Parietal lobe (tissue), 2 donors: ENCODE data around the gene RNF5. TPM values are rescaled to one million over a fixed set of nuclear protein-coding genes. Genes with fewer than 3 reads are reported as not detected.

Experiments used
- small RNA-seq: library from RNA; depleted of rRNA; stranded (forward); fragments of <200 nt; gene quantifications from one replicate; pipeline ENCODE3, GENCODE V24; 2014; ENCODE audit warnings: low replicate concordance
- total RNA-seq: library from RNA; depleted of rRNA; stranded (reverse); fragments of >200 nt; gene quantifications from one replicate; pipeline ENCODE4 v1.2.3, GENCODE V29; 2014

Gene RNF5
- 49.8 TPM for total RNA-seq

GRCh38 chr6:32177788-32178546, at the start of gene RNF5:
Gene RNF5 (plus strand): TSS chr6:32178405. CDS start chr6:32178512, 107 bp downstream.

GRCh38 chr6:32151863-32152768, 26.1 kb upstream of the RNF5 start, which contains the start of gene PRRT1:
Gene PRRT1 (minus strand): TSS chr6:32151939. CDS start chr6:32151827, 112 bp downstream.

GRCh38 chr6:32153564-32154513, 24.4 kb upstream of the RNF5 start, which contains the start of gene PPT2:
Gene PPT2 (plus strand): TSS chr6:32154141. CDS start chr6:32154595, 454 bp downstream.

GRCh38 chr6:32164295-32164694, 13.9 kb upstream of the RNF5 start, which contains the start of gene EGFL8:
Gene EGFL8 (plus strand): TSS chr6:32164595. CDS start chr6:32166166, 1,571 bp downstream.

GRCh38 chr6:32175711-32176475, 2.3 kb upstream of the RNF5 start, which contains the start of gene AGPAT1:
Gene AGPAT1 (minus strand): TSS chr6:32176084. CDS start chr6:32171496, 4,588 bp downstream.

GRCh38 chr6:32184084-32184640, 6.0 kb downstream of the RNF5 start, which contains the start of gene AGER:
Gene AGER (minus strand): TSS chr6:32184253. CDS start chr6:32184222, 31 bp downstream.

GRCh38 chr6:32190054-32190851, 12.0 kb downstream of the RNF5 start, which contains the start of gene PBX2:
Gene PBX2 (minus strand): TSS chr6:32190202. CDS start chr6:32189915, 287 bp downstream.

GRCh38 chr6:32192608-32193039, 14.4 kb downstream of the RNF5 start, which contains the start of gene GPSM3:
Gene GPSM3 (minus strand): TSS chr6:32192643. CDS start chr6:32192513, 130 bp downstream.

GRCh38 chr6:32223258-32224235, 45.3 kb downstream of the RNF5 start, which contains the start of gene NOTCH4:
Gene NOTCH4 (minus strand): TSS chr6:32224067. CDS start chr6:32223928, 139 bp downstream.

Small RNA genes within 50 kb of the gene (small RNA-seq; reads per million reads assigned to genes)
- gene AL662884.1, result not detected
- not detected for gene MIR6833

Other genes with a start within 250 kb of the RNF5 start
- gene CFB, start 232.3 kb upstream of the RNF5 start, total RNA-seq, result 1.9 TPM
- 46.6 TPM for gene NELFE, start 219.4 kb upstream of the RNF5 start, total RNA-seq
- gene SKIC2, start 219.2 kb upstream of the RNF5 start, total RNA-seq, result 66.7 TPM
- 10.0 TPM for gene DXO, start 206.3 kb upstream of the RNF5 start, total RNA-seq
- gene C4A, start 196.3 kb upstream of the RNF5 start, total RNA-seq, result 20.7 TPM
- 8.8 TPM for gene C4B, start 163.6 kb upstream of the RNF5 start, total RNA-seq
- not detected for gene CYP21A2, start 140.0 kb upstream of the RNF5 start, total RNA-seq
- 8.1 TPM for gene TNXB, start 69.1 kb upstream of the RNF5 start, total RNA-seq
- 31.6 TPM for gene ATF6B, start 50.2 kb upstream of the RNF5 start, total RNA-seq
- 3.1 TPM for gene FKBPL, start 48.1 kb upstream of the RNF5 start, total RNA-seq
- gene PRRT1, start 26.5 kb upstream of the RNF5 start, total RNA-seq, result 1.9 TPM
- gene PPT2, start 24.3 kb upstream of the RNF5 start, total RNA-seq, result 17.2 TPM
- gene EGFL8, start 13.8 kb upstream of the RNF5 start, total RNA-seq, result 5.9 TPM
- 19.1 TPM for gene AGPAT1, start 2.3 kb upstream of the RNF5 start, total RNA-seq
- 0.63 TPM for gene AGER, start 5.8 kb downstream of the RNF5 start, total RNA-seq
- gene PBX2, start 11.8 kb downstream of the RNF5 start, total RNA-seq, result 27.2 TPM
- gene GPSM3, start 14.2 kb downstream of the RNF5 start, total RNA-seq, result 0.63 TPM
- gene NOTCH4, start 45.7 kb downstream of the RNF5 start, total RNA-seq, result 8.8 TPM
- gene TSBP1, start 193.5 kb downstream of the RNF5 start, total RNA-seq, result not detected
- not detected for gene BTNL2, start 228.8 kb downstream of the RNF5 start, total RNA-seq